Amniotic epithelial cell (primary cell): ENCODE results near the gene ADAMTS17.

Source experiments
- DNase-seq: peaks from one replicate; pipeline ENCODE4 v3.0.0-alpha.2; 2010; ENCODE audit warnings: low read depth

The ADAMTS17 gene

GRCh38 chr15:100198442-100198841, 143.3 kb downstream of the ADAMTS17 start:
- no peak for DNase-seq

DNA sequence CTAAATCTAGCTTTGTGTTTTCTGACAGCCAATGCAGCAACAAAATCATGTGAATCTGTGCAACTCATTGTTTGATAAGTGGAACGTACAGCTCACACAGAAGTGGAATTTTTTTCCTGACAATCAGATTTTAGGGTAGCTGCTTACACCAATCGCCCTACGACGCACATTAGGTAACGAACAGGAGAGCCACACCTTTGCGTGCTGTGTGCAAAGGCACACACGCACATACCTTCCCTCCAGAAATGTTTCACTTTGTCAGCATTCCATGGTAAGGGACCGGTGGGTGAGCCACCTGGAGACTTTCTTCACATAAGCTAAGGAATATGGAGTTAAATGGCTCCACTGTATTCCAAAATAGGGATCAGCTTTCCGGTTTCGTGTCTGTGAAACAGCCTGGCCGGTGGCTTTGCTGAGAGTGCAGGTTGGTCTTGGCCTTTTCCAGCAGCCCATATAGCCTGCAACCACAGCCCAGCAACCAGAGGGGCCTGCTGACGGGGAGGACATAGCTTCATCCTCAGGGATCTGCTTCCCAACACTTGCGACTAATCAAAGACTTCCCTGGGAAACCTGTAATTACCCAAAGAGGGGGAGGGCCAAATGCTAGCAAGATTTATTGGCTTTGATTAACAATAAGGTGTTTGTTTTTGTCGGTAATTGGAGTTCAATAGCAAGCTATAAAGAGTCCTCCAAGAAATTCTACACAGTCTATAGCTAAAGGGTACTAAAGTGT, 145.3 kb downstream of the ADAMTS17 start:
- no peak for DNase-seq

GRCh38 chr15:100194996-100195395, 146.8 kb downstream of the ADAMTS17 start:
- no peak for DNase-seq

GRCh38 chr15:100193277-100193860, 148.4 kb downstream of the ADAMTS17 start:
- no peak for DNase-seq

- no peak for DNase-seq
These were observed 149.4 kb downstream of the ADAMTS17 start for GRCh38 chr15:100192097-100193080.

GRCh38 chr15:100191161-100191560, 150.6 kb downstream of the ADAMTS17 start:
- no peak for DNase-seq

DNA sequence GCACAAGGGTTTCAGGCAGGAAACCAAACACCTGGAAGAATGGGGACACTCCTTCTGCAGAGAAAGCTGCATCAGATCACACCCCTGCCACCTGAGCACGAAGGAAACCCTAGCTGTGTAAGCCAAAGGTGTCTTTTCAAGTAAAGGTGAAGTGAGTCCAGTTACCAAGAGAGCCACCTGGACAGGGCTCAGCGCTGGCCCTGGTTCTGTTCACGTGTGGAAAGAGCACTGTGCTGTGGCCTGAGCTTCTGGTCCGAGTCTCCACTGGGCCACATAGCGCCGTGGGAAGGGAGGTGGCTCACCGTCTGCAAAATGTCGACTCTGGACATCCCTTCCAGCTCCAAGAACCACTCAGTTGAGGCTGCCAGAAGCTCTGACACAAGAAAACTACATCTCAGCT, 151.1 kb downstream of the ADAMTS17 start:
- no peak for DNase-seq

DNA sequence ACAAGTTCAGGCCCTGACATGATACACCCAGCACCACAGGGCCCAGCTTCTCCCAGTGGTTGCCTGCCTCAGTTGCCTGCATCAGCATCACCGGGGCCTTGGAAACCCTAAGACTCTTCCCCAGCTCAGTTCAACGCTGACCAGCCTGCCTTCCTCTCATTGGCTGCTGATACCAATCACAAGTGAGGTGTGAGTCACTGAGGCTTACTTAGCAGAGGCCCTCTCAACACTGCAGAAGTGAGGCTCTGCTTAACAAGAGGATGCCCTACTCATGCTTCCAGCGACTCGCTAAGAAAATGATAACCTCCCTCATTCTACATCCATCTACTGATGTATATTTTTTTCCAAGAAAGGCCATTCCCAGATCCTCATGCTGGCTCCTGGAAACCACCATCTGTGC, 151.9 kb downstream of the ADAMTS17 start:
- peak; percentile 0 for DNase-seq

DNA sequence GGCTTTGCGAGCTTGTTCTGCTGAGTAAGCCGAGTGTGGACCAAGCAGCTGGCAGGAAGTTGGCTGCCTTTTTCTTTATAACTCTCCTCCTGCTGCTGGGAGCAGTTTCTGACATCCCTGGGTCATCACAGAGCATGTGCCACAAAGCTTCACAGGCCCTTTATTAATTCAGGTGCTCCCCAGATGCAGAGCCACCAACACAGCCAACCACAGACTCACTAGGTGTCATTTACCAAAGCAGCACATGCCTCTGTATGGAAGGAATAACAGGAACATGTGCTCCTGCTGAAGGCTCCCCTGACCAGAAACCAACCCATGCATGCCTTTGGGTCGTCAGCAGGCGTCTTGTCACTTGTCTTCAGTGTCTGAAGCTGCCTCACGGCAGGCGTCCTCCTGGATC, 152.5 kb downstream of the ADAMTS17 start:
- no peak for DNase-seq

- DNase-seq = no peak
These were observed 154.1 kb downstream of the ADAMTS17 start for GRCh38 chr15:100187677-100188076.

DNA sequence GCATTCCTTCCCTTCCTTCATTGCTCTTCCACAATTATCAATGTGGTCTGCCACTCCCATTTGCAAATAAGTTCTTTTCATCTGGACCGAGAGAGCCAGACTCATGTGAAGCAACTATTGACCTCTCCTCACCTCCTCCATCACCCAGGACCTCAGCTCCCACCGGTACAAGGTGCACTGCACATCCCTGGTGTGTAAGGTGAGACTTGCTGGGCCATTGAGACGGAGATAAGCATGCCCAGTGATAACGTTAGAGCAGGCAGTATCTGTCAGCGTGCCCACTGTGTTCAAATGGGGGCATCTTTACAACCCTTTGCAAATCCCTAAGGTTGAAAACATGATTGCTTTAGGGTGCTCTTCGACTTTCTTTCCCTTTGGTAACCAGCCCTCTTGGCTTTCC, 154.8 kb downstream of the ADAMTS17 start:
- DNase-seq = no peak

- DNase-seq = no peak
These were observed 155.4 kb downstream of the ADAMTS17 start for GRCh38 chr15:100186366-100186765.

GRCh38 chr15:100183921-100184495, 157.8 kb downstream of the ADAMTS17 start:
- DNase-seq = no peak

- DNase-seq = no peak
These were observed 160.9 kb downstream of the ADAMTS17 start for GRCh38 chr15:100180921-100181320.

DNA sequence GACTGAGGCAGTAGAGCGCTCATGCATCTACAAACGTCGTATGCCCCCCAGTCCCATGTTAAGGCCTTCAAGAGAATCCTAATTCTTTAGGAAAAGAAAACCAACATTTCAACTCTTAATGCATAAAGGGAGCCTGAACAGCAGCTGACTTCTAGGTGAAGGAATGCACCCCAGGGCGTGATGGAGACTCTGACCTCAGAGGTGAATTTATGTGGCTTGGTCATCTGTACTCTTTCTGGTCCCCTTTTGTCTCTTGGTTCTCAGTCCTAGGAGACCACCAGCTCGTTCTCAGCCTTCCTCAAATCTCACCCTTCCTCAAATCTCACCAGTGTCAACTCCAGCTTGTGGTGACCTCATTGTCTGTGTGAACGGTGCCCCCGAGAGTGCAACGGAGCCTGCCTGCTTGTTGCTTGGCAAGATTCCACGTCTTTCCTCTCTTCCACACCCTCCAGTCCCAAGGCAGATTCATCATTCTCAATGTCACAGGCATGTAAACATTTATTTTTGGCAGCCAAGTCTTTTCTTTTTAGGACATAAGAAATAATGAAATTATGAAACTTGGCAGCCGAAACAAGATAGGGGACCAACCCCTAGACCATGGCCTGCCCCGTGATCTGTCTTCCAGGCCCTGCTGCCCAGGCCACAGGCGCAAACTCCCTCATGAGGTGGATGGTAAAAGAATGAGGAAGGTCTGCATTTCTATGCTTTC, 166.2 kb downstream of the ADAMTS17 start:
- no peak for DNase-seq

DNA sequence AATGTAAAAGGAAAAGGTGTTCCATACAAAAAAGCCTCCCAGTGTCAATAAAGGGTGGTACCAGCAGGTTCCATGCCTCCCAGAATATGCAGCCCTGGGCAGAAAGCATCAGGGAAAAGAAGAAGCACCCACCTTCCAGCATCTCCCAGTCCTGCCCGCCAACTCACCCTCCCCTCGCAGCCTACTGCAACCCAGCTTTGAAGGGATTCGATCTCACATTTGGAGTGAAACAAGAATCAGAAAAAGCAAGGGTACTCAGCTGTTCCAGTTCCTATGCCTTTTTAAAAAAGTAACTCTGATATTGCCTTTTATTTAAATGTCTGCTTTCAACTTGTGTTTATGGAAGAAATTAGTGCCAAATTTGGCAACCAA, 166.9 kb downstream of the ADAMTS17 start:
- no peak for DNase-seq

- DNase-seq = no peak
These were observed 167.4 kb downstream of the ADAMTS17 start for GRCh38 chr15:100174159-100174903.

DNA sequence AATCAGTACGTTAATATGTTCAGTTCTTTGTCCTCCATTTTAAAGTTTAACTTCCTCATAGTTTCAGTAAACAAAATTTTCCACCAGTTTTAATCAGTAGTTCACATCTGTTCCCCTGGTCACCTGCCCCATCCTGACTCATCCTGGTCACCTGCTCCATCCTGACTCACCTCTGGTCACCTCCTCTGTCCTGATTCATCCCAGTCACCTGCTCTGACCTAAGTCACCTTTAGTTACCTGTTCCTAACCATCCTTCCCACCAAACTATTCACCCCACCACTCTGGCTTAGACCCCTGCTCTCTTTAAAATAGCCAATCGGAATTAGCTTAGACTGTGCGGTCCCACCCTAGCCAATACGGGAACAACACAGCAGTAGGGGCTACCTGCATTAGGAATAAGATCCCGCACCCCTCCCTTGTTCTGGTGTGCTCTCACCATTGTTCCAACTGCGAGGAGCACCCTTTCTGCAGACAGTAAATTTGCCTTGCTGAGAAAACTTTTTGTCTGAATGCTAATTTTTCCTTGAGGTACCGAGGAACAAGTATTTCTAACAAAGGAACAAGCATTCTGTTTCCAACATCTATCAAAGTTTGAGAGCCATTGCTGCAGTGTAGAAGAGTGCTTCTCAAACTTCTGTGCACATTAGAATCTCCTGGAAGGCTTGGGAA, 169.3 kb downstream of the ADAMTS17 start:
- no peak for DNase-seq

- DNase-seq = no peak
These were observed 170.4 kb downstream of the ADAMTS17 start for GRCh38 chr15:100171411-100171810.
